LoVo (cell line): ENCODE measurements around the gene TMEM263.
"Not testable (repeated sequence)": the region's sequence is repeated elsewhere in the genome, so short reads cannot be mapped to it uniquely, and the experiment has no call there.

ENCODE experiments used
- DNase-seq: peaks from one replicate; pipeline ENCODE4 v3.0.0-alpha.2; 2016; ENCODE audit warnings: low spot score

TMEM263 gene

DNA sequence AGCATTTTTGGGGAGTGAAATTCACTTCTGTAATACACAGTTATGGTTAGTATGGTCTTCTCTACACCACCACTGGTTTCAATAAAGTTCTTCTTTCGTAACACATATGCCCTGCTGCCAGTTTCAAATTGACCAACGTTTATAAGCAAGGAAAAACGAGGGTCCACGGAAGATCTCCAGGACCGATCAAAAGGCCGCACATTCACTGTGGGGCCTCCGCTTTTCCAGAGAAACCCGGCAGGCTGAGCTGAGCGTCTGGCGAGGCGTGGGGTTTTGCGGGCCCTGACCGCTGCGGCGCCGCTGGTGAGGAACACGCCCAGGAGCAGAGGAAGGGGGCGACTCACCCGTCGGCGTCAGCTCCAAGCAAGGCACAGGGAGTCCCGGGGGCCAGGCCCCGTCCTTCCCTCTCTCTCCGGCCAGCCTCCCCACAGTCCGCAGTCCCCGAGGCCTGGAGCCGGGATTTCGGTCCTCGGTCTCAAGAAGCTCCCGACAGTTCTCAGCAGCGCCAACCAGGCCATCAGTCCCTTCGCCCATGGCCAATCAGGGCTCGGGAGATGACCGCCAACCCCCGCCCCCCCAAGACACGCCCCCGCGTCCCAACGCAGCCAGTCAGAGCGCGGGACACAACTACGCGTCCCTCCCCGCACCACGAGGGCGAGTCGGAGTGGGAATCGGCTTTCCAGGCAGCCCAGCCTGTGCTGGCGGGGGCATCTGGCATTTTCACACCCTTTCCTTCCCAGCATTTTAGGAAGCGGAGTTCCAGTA, 31.1 kb downstream of the TMEM263 start, which contains the start of gene MTERF2:
MTERF2 (minus strand) TSS at position 522 of the 765 bp plus-strand sequence. CDS start 8,432 bp downstream, outside the sequence.
- DNase-seq = peak; percentile 97

DNA sequence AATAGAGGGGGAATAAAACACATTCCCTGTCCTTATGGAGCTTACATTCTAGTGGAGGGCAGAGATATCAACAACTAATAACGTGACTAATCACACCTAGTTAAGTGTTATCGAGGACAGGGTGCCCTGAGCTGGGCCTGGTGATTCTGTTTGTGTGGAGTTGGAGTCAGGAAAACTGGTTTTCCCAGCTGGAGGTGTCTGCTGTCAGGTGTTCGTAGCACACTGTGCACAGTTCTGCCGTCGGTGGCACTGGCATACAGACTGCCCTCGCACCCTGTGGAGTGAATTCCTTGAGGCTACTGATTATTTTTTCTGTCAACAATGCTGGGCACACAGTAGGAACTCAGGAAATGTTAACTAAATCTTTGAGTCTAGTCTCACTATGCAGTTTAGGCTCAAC, 32.1 kb downstream of the TMEM263 start:
- DNase-seq = no peak

DNA sequence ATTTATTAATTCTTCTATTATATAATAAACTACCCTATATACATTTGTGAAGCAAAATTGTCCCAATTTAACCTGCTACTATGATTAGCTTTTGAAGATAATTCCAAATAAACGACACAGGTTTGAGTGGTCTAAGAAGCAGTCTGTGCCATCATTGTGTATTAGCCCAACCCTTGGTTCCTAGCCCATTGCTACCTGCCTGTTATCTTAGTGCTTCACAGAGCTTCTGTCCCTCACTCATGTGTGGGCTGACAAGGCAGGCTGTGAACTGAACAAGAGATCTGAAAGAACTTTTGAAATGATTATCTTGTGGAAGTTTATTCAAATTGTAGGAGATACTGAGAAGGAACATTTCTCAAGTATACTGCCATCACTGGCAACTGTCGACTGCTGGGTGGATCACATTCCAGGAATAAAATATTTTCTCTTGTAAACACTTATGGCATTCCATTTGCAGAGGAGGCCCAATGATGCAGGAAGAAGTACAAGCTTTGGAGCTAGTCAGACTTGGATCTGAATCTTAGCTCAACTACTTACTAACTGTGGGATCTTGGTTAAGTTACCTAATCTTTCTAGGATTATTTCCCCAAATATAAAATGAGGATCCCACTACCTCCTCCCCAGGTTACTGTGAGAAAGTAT, 39.0 kb downstream of the TMEM263 start:
- no peak for DNase-seq

DNA sequence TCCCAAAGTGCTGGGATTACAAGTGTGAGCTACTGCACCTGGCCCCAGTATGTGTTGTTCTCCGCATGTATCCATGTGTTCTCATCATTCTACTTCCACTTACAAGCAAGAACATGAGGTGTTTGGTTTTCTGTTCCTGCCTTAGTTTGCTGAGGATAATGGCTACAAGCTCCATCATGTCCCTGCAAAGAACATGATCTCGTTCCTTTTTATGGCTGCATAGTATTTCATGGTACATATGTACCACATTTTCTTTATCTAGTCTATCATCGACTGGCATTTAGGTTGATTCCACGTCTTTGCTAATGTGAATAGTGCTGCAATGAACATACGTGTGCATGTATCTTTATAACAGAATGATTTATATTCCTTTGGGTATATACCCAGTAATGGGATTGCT, 40.4 kb downstream of the TMEM263 start:
- not testable (repeated sequence) for DNase-seq

DNA sequence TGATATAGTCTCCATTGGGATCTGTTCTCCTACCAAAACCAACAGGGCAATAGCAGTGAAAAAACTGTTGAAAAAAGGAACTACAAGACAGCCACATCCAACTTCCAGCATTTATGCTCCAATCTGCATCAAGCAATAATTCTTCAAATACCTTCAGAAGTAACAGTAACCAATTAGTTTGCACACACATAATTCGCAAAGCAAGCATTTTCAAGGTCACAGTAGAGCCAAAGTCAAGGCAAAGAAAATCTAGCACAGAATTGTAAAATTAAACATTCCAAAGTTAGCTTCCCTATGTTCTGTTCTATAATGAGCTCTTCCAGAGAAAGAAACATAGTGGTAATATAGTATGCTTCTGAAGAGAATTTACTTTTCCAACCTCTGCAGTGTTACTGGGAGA, 42.2 kb downstream of the TMEM263 start:
- no peak for DNase-seq

DNA sequence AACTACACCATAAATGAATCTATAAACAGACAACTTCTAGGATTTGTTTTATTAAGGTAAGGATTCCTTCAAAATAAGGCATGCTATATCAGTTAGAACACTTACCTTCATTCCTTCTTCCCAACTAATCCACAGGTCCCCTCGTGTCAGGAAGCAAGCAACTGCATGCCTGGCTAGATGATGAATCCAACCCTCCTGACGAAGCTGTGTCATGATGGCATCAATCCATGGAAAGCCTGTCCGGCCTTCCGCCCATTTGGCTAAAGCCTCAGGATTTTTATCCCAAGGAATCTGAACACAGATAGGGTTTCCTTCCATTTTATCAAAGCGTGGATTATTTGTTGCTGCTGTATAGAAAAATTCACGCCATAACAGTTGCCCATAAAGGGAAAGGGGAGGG, 43.7 kb downstream of the TMEM263 start:
- no peak for DNase-seq

DNA sequence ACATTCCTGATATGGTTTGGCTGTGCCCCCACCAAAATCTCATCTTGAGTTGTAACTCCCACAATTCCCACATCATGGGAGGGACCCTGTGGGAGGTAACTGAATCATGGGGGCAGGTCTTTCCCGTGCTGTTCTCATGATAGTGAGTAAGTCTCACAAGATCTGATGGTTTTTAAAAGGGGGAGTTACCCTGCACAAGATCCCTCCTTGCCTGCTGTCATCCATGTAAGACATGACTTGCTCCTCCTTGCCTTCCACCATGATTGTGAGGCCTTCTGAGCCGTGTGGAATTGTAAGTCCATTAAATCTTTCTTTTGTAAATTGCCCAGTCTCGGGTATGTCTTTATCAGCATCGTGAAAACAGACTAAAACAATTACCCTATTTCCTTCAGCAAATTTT, 47.0 kb downstream of the TMEM263 start:
- DNase-seq = not testable (repeated sequence)

DNA sequence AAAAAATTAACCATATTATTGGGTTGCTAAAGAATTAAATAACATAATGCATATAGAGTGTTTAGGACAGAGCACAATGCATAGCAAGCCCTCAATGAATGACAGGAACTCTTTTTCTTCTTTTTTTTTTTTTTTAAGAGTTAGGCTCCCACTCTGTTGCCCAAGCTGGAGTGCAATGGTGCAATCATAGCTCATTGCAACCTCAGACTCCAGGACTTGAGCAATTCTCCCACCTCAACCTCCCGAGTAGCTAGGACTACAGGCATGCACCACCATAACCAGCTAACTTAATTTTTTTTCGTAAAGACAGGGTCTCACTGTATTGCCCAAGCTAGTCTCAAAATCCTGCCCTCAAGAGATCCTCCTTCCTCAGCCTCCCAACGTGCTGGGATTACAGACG, 51.7 kb downstream of the TMEM263 start:
- no peak for DNase-seq

DNA sequence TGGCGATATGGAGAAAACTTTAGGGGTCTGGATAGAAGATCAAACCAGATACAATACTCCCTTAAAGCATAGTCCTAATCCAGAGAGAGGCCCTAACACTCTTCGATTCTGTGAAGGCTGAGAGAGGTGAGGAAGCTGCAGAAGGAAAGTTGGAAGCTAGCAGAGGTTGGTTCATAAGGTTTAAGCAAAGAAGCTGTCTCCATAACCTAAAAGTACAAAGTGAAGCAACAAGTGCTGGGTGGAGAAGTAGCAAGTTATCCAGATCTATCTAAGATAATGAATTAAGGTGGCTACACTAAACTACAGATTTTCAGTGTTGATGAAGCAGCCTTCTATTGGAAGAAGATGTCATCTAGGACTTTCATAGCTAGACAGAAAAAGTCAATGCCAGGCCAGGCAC, 55.8 kb downstream of the TMEM263 start:
- DNase-seq = no peak

DNA sequence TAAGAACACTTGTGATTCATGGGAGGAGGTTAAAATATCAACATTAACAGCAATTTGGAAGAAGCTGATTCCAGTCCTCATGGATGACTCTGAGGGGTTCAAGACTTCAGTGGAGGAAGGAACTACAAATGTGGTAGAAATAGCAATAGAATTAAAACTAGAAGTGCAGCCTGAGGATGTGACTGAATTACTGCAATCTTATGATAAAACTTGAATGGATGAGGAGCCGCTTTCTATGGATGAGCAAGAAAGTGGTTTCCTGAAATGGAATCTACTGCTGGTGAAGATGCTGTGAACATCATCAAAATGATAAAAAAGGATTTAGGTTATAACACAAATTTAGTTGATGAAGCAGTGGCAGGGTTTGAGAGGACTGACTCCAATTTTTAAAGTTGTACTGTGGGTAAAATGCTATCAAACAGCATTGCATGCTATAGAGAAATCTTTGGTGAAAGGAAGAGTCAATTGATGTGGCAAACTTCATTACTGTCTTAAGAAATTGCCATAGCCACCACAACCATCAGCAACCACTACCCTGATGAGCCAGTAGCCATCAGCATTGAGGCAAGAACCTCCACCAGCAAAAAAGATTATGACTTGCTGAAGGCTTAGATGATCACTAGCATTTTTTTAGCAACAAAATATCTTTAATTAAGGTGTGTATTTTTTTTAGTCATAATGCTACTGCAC, 57.2 kb downstream of the TMEM263 start:
- DNase-seq = no peak

DNA sequence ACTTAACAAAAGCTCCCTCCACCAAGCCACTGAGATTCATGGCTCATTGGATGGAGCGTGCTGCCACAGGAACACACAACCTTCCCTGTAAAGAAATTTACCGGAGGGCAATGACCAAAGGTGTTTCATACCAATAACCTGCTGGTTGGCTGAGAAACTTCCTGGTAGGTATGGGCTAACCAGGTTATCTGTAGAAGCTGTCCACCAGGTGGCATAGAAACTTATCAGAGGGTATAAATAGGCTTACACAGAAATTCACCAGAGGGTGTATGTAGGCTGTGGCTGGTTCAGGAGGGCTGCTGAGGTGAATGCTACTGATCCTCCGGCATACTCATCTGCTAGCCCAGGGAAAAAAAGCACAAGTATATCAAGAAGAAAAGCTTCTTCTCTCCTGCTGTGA, 58.3 kb downstream of the TMEM263 start:
- DNase-seq = peak; percentile 29

DNA sequence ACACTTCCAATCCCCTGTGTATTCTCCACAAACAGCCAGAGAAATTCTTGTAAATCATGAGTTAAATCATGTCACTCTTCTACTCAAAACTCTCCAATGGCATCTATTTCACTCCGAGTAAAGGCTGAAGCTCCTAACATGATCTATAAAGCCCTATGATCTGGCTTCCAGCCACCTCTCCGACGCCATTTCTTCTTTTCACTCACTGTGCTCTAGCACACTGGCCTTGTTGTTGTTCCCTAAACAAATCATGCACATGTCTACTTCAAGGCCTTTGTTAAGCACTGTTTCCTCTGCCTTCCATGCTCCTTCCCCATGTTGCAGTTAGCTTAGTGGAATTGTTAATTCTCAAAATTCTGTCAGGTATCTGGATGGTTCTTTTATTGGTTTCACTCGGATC, 61.3 kb downstream of the TMEM263 start:
- DNase-seq = no peak

DNA sequence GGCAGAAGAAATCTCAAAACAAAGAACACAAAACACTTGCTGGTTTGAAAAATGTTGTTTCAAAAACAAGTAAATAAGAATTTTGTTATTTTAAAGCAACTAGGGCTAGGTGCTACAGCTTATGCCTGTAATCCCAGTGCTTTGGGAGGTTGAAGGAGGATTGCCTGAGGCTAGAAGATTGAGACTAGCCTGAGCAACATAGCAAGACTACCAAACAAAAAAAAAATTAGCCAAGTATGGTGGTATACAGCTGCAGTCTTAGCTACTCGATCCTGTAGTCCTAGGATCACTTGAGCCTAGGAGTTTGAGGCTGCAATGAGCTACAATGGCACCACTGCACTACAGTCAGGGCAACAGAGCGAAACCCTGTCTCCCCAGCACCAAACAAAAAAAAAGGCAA, 63.8 kb downstream of the TMEM263 start:
- DNase-seq = no peak
